Ishikawa (cell line): ENCODE data around the gene TJP2.

Source experiments
- CEBPB ChIP-seq: IDR thresholded peaks from 2 replicates; pipeline ENCODE4 v1.6.1; 2012
- CREB1 ChIP-seq: IDR thresholded peaks from 2 replicates; pipeline ENCODE4 v1.6.1; 2012; ENCODE audit warnings: low read depth
- EGR1 ChIP-seq: IDR thresholded peaks from 2 replicates; pipeline ENCODE4 v1.6.1; 2012
- EP300 ChIP-seq: IDR thresholded peaks from 2 replicates; pipeline ENCODE4 v1.6.1; 2012; ENCODE audit warnings: borderline replicate concordance
- FOXM1 ChIP-seq: IDR thresholded peaks from 2 replicates; pipeline ENCODE4 v1.6.1; 2012; ENCODE audit warnings: low read depth, borderline replicate concordance
- NFIC ChIP-seq: IDR thresholded peaks from 2 replicates; pipeline ENCODE4 v1.6.1; 2012
- RAD21 ChIP-seq: IDR thresholded peaks from 2 replicates; pipeline ENCODE4 v1.6.1; 2012; ENCODE audit warnings: low read depth
- TAF1 ChIP-seq: IDR thresholded peaks from 2 replicates; pipeline ENCODE4 v1.6.1; 2012; ENCODE audit warnings: low read depth, mild to moderate bottlenecking
- TCF12 ChIP-seq: IDR thresholded peaks from 2 replicates; pipeline ENCODE4 v1.6.1; 2012; ENCODE audit warnings: low read depth
- TEAD4 ChIP-seq: IDR thresholded peaks from 2 replicates; pipeline ENCODE4 v1.6.1; 2012
- YY1 ChIP-seq: IDR thresholded peaks from 2 replicates; pipeline ENCODE4 v1.6.1; 2012; ENCODE audit warnings: low read depth
- ZBTB7A ChIP-seq: IDR thresholded peaks from 2 replicates; pipeline ENCODE4 v1.6.1; 2012; ENCODE audit warnings: low read depth
- TF ChIP-seq, protein P1 (sequence below): IDR thresholded peaks from 2 replicates; pipeline ENCODE4 v1.6.1; 2012
- TF ChIP-seq, protein P2 (sequence below): IDR thresholded peaks from 2 replicates; pipeline ENCODE4 v1.6.1; 2012; ENCODE audit warnings: low read depth, mild to moderate bottlenecking
- TF ChIP-seq, protein P3 (sequence below): IDR thresholded peaks from 2 replicates; pipeline ENCODE4 v1.6.1; 2012

TJP2 gene

DNA sequence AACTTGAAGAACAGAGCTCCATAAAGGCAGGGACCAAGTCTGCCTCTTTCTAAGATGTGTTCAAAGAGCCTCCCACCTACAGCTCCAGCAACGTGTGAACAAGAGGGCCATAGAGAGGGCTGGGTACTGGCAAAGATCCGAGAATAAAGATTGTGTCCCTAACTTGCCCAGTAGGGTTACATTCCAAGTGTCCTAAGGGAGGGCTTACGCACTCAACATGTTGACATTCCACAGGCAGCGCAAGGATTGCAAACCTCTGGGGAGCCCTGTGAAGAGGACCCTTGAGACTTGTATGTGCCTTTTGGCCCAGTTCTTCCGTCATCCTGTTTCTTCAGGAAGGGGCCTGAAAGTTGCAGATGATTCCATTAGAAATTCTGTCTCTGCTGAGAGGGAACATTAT lies 102.7 kb downstream of the TJP2 start:
- TF ChIP-seq TEAD4 (no peak), RAD21 (no peak), EP300 (no peak), ZBTB7A (no peak), TCF12 (no peak), YY1 (no peak), CEBPB (no peak)
- TF ChIP-seq, protein P1, sequence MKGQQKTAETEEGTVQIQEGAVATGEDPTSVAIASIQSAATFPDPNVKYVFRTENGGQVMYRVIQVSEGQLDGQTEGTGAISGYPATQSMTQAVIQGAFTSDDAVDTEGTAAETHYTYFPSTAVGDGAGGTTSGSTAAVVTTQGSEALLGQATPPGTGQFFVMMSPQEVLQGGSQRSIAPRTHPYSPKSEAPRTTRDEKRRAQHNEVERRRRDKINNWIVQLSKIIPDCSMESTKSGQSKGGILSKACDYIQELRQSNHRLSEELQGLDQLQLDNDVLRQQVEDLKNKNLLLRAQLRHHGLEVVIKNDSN = no peak
- TF ChIP-seq, protein P2, sequence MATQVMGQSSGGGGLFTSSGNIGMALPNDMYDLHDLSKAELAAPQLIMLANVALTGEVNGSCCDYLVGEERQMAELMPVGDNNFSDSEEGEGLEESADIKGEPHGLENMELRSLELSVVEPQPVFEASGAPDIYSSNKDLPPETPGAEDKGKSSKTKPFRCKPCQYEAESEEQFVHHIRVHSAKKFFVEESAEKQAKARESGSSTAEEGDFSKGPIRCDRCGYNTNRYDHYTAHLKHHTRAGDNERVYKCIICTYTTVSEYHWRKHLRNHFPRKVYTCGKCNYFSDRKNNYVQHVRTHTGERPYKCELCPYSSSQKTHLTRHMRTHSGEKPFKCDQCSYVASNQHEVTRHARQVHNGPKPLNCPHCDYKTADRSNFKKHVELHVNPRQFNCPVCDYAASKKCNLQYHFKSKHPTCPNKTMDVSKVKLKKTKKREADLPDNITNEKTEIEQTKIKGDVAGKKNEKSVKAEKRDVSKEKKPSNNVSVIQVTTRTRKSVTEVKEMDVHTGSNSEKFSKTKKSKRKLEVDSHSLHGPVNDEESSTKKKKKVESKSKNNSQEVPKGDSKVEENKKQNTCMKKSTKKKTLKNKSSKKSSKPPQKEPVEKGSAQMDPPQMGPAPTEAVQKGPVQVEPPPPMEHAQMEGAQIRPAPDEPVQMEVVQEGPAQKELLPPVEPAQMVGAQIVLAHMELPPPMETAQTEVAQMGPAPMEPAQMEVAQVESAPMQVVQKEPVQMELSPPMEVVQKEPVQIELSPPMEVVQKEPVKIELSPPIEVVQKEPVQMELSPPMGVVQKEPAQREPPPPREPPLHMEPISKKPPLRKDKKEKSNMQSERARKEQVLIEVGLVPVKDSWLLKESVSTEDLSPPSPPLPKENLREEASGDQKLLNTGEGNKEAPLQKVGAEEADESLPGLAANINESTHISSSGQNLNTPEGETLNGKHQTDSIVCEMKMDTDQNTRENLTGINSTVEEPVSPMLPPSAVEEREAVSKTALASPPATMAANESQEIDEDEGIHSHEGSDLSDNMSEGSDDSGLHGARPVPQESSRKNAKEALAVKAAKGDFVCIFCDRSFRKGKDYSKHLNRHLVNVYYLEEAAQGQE = no peak

DNA sequence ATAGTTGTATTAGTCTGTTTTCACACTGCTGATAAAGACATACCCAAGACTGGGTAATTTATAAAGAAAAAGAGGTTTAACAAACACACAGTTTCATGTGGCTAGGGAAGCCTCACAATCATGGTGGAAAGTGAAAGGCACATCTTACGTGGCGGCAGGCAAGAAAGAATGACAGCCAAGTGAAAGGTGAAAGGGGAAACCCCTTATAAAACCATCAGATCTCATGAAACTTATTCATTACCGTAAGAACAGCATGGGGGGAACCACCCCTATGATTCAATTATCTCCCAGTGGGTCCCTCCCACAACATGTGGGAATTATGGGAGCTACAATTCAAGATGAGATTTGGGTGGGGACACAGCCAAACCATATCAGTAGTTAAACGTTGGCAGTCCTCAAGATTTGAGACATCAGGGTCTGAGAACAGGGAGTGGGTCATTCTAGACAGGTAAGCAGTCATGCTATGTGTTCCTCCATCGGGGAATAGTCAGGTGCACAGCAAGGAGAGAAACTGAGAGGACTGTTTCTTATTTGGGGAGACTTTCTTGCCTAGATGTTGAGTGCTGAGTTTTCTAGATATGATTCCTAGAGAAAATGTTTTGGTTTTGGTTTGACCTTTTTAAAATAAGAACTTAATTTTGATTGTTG lies 105.1 kb downstream of the TJP2 start:
- TF ChIP-seq EP300 (no peak), TEAD4 (no peak), NFIC (no peak), FOXM1 (no peak), TCF12 (no peak), RAD21 (no peak), ZBTB7A (no peak), EGR1 (no peak), YY1 (no peak), TAF1 (no peak), CREB1 (no peak), CEBPB (no peak)
- TF ChIP-seq, protein P1 = no peak
- TF ChIP-seq, protein P3, sequence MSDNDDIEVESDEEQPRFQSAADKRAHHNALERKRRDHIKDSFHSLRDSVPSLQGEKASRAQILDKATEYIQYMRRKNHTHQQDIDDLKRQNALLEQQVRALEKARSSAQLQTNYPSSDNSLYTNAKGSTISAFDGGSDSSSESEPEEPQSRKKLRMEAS = no peak
- TF ChIP-seq, protein P2 = no peak

DNA sequence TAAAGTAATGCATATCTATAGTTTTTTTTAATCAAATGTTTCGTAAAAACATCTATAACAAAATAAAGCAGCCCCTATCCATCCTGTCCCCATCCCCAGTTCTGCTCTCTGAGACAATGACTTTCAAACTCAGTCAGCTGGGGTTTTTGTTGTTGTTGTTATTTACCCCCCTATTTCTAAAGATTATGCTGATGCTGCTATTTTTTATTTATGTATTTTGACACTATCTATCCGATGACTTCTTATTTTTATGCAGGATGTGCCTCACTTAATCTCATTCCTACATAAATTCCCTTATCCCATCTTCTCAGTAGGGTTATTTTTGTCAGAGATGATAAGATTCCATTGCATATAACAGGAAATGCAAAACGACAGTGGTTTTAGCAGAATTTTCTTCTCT lies 105.7 kb downstream of the TJP2 start:
- TF ChIP-seq CEBPB (no peak), FOXM1 (no peak), TEAD4 (no peak), EGR1 (no peak), YY1 (no peak), TCF12 (no peak), NFIC (no peak)

DNA sequence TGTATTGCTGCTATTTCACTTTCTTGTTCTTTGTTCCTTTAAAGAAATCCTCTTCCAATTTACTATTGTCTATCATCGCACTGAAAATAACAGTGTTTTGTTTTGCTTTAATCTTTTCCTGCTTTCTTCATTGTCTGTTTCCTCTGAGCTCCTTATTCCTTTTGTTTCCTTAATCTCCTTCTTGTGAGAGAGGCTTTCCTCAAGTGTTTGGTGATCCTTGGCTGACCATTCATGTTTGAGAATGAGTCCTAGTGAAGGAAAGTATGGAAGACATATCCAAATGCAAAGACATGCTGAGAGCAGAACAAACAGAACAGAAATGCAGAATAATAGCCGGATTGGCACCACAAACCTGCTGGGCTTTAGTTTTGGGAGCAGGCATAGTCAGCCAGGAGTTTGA lies 108.9 kb downstream of the TJP2 start:
- TF ChIP-seq CREB1 = no peak

DNA sequence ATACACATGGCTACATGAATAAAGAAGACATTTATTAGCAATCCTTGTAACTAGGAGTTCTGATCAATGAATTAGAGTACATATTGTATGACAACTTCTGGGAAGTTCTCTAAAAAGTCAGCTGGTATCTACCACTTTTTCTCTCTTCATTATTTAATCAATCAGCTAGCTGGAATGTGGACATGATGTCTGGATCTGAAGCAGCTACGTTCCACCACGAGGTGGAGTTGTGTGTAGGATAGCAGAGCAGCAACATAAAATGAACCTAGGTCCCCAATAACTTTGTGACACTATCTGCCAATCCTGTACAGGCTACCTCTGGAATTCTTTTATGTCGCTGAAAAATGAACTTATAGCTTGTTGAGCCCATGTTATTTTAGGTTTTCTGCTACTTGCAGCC lies 118.0 kb downstream of the TJP2 start:
- no peak for TF ChIP-seq CREB1
- no peak for TF ChIP-seq TCF12
- peak; percentile 34 for TF ChIP-seq RAD21

DNA sequence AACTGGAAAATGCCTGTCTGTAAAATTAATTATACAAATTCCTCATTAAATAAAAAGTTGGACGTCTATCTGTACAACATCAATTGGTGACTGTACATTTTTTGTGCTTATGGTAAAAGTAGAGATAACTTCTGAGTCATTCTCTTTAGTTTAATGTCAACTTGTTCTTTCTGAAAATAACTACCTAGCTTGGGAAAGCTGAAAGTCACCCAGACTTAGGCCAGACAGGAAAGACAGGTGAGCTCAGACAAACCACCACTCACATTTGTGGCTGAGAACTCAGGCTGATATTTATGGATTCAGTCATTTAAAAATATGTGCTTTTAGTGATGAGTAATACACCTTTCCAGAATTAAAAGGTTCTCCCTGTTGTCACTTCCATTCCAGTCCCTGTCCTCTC lies 119.1 kb downstream of the TJP2 start:
- TF ChIP-seq, protein P2 = no peak
- TF ChIP-seq EP300 (no peak), RAD21 (no peak), NFIC (no peak), YY1 (no peak), CEBPB (no peak), TCF12 (no peak), FOXM1 (no peak), ZBTB7A (no peak), TEAD4 (no peak), TAF1 (no peak), EGR1 (no peak), CREB1 (no peak)
- TF ChIP-seq, protein P3 = no peak
- TF ChIP-seq, protein P1 = no peak
